Effector memory CD8-positive, alpha-beta T cell (primary cell): ENCODE measurements around the gene PTPN5.
A peak's percentile ranks its signal among the peaks of the same experiment; 100 is the strongest.

Experiments
- ATAC-seq: fragments of 150-1000 bp; cut with Tn5 transposase; replicated peaks from 2 replicates; pipeline ENCODE4 v1.10.0; 2021; ENCODE audit warnings: mild to moderate bottlenecking, moderate library complexity
- DNase-seq, 3 experiments: peaks; one replicate each; pipeline ENCODE4 v3.0.0; 2021
- H3K27ac Mint-ChIP-seq, 2 donors: one replicate each; pipeline ENCODE4 v1.8.0; 2022; ENCODE audit warnings: mild to moderate bottlenecking in 2 of 2, mixed read lengths in 2 of 2, moderate library complexity in 2 of 2
- H3K27me3 Mint-ChIP-seq, 2 donors: one replicate each; pipeline ENCODE4 v1.8.0; 2022; ENCODE audit warnings: mixed read lengths in 2 of 2
- H3K36me3 Mint-ChIP-seq: one replicate; pipeline ENCODE4 v1.8.0; 2022; ENCODE audit warnings: mild to moderate bottlenecking, moderate library complexity, mixed read lengths; ENCODE audit not compliant: insufficient read depth
- H3K4me1 Mint-ChIP-seq, 2 donors: one replicate each; pipeline ENCODE4 v1.8.0; 2022; ENCODE audit warnings: low read depth in 2 of 2, mixed read lengths in 2 of 2
- H3K4me3 Mint-ChIP-seq, 2 donors: one replicate each; pipeline ENCODE4 v1.8.0; 2022; ENCODE audit warnings: mild to moderate bottlenecking in 2 of 2, mixed read lengths in 2 of 2, moderate library complexity in 2 of 2
- H3K9me3 Mint-ChIP-seq, 2 donors: one replicate each; pipeline ENCODE4 v1.8.0; 2022; ENCODE audit warnings: mixed read lengths in 2 of 2

The PTPN5 gene

DNA sequence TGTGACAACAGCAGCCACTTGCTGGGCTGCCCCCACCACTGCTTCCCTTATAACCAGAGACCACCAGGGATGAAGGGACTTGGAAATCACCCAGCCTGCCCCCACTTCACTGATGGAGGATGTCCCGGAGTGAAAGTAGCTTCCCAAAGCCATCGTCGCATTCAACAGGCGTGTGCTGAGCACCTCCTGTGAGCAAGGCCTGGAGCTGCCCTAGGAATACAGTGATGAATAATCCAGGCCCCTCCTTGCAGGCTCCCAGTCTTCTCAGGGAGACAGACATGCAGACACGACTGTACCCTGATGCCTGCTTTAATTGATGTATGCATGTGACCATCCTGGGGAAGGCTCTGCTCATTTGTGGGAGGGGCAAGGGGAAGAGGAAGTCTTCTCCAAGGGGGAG is 22.6 kb downstream of the PTPN5 start:
- ATAC-seq (no peak), DNase-seq (no peak)
- H3K4me3 Mint-ChIP-seq, result no peak overlapping the region
- no peaks in the 10 kb centered on the region for H3K36me3 Mint-ChIP-seq
- H3K27me3 Mint-ChIP-seq, result peaks cover 28 to 55% of the 10 kb centered on the region in 2 donors
- H3K4me1 Mint-ChIP-seq, result peaks cover 3% of the 10 kb centered on the region in 2 donors
- H3K27ac Mint-ChIP-seq, result no peak overlapping the region
- no peaks in the 10 kb centered on the region for H3K9me3 Mint-ChIP-seq

DNA sequence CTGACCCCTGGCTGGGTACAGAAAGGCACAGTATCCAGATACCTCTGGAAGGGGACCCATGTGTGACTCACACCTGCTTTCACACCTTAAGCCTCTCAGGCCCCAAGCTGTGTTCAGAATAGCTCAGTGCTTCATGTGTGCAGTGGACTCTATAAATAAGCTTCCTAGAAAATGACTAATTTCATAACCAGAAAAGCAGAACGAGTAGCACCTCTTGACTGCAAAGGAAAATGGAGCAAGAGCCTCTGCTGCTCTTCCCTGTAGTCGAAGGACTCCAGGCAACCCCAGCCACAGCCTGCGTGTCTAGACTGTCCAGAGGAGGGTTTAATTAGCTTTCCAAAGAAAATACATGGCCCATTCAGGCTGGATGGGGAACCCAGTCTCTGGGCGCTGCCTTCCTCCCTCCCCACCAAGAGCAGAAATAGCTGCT is 23.1 kb downstream of the PTPN5 start:
- no peak overlapping the region for H3K4me3 Mint-ChIP-seq
- H3K36me3 Mint-ChIP-seq, result no peaks in the 10 kb centered on the region
- no peak overlapping the region for H3K27ac Mint-ChIP-seq
- peaks cover 4 to 6% of the 10 kb centered on the region in 2 donors for H3K4me1 Mint-ChIP-seq
- ATAC-seq (no peak), DNase-seq (no peak)
- H3K9me3 Mint-ChIP-seq, result no peaks in the 10 kb centered on the region
- H3K27me3 Mint-ChIP-seq, result peaks cover 28 to 55% of the 10 kb centered on the region in 2 donors

DNA sequence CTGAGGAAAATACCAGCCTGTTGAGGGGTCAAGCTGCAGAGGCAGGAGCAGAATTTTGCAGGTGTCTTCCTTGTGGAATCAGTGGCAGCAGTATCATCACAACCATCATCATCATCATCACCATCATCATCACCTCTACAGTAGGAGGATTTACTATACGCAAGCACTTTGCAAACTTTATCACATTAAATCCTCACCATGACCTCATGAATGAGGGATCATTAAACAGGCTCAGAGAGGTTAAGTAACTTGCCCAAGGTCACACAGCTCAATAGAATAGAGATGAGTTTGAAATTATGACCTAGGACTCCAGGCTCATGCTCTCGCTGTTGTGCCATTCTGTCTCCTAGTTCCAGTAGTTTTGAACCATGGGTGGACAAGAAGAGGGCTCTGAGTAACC is 25.6 kb downstream of the PTPN5 start:
- no peak for ATAC-seq
- H3K36me3 Mint-ChIP-seq, result no peaks in the 10 kb centered on the region

DNA sequence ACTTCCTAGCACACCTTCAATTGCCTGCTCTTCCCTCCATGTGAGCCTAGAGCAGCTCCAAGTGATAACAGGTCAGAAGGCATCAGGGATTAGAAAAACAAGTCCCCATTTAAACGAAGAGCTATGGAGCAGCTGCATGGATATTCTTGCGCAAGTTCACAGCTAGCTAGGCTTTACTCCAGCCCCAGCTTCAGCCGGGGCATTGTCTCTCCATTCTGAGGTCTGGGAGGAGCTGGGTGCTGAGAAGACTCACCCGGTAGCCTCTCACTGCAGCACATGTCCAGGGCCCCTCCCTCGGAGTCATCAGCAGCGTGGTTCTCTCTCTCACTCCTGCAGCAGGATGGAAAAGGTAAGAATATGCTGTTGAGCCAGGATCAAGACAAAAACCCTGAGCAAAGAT is 26.0 kb downstream of the PTPN5 start:
- Mint-ChIP-seq H3K27me3 (peaks cover 12 to 28% of the 10 kb centered on the region in 2 donors), H3K9me3 (no peaks in the 10 kb centered on the region), H3K4me3 (no peak overlapping the region), H3K4me1 (peaks cover 4 to 6% of the 10 kb centered on the region in 2 donors), H3K27ac (no peak overlapping the region), H3K36me3 (no peaks in the 10 kb centered on the region)
- ATAC-seq, result no peak
- no peak for DNase-seq

More for the DNA sequence above, 25.6 kb downstream of the PTPN5 start:
- Mint-ChIP-seq H3K27me3 (peaks cover 15 to 33% of the 10 kb centered on the region in 2 donors), H3K4me1 (peaks cover 4 to 6% of the 10 kb centered on the region in 2 donors), H3K9me3 (no peaks in the 10 kb centered on the region), H3K4me3 (no peak overlapping the region), H3K27ac (no peak overlapping the region)
- DNase-seq, result no peak

DNA sequence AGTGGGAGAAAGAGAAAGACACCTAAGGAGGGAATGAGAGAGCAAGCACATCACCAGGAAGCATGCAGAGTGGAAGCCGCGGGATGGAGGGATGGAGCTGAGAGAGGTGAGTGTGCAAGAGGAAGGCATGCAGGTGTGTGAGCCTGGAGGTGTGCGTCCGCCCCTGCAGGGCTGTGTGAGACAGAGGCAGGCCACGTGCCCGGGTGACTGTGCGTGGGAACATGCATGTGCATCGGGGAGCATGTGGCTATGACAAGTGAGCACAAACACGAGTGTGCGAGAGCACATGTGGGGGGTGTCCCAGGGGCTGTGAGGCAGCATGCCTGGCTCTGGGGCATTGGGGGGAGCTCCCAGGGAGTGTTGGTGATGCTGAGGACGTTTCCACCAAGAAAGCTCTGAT is 29.9 kb downstream of the PTPN5 start:
- Mint-ChIP-seq H3K27ac (peak overlapping the region in 1 of 2 donors; percentile 0), H3K9me3 (no peaks in the 10 kb centered on the region), H3K36me3 (no peaks in the 10 kb centered on the region), H3K4me3 (no peak overlapping the region), H3K27me3 (peaks cover 7 to 11% of the 10 kb centered on the region in 2 donors), H3K4me1 (peaks cover 4 to 6% of the 10 kb centered on the region in 2 donors)
- no peak for ATAC-seq
- DNase-seq, result no peak

DNA sequence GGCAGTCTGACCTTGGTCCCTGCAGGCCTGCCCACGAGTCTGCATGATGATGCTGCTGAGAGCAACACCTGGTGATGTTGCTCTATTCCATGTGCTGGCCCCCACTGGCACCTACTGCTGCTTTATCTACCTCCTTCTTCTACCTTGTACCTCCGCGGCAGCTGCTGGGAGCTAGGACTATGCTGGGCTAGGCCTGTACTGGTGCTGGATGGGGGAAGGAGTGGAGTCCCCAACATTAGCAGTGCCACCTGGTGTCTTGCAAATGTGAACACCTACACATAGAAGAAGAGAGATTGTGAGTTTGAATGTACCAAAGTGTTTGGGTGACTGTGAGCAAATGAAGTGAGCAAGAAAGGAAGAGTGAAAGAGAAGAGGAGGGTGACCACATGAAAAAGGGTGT is 30.5 kb downstream of the PTPN5 start:
- H3K4me3 Mint-ChIP-seq, result no peak overlapping the region
- H3K4me1 Mint-ChIP-seq, result peaks cover 4 to 6% of the 10 kb centered on the region in 2 donors
- H3K36me3 Mint-ChIP-seq, result no peaks in the 10 kb centered on the region
- peaks cover 7 to 11% of the 10 kb centered on the region in 2 donors for H3K27me3 Mint-ChIP-seq
- H3K9me3 Mint-ChIP-seq, result no peaks in the 10 kb centered on the region
- no peak for ATAC-seq
- DNase-seq, result no peak
- peak overlapping the region in 1 of 2 donors; percentile 0 for H3K27ac Mint-ChIP-seq

DNA sequence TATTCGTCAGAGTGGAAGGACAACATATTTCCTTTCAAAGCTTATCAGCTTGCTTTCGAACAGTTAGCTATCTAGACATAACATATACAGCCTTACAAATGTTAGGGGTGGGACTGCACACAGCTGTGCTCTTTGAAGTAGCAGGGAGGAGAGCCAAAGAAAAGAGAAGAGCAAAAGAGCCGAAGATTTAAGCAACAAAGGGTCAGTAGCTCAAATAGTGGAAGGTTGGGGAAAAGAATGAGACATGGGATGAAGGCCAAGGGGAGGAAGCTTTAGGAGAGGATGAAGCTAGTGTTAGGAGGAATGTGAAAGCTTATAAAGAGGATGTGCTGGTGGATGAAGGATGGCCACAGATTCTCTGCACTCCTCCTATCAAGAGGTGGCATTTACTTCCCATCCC is 33.8 kb downstream of the PTPN5 start:
- no peak for ATAC-seq
- H3K4me1 Mint-ChIP-seq, result no peaks in the 10 kb centered on the region
- no peak overlapping the region for H3K4me3 Mint-ChIP-seq
- no peak for DNase-seq
- no peak overlapping the region for H3K27ac Mint-ChIP-seq
- peaks cover 11 to 14% of the 10 kb centered on the region in 2 donors for H3K27me3 Mint-ChIP-seq
- H3K36me3 Mint-ChIP-seq, result no peaks in the 10 kb centered on the region
- no peaks in the 10 kb centered on the region for H3K9me3 Mint-ChIP-seq

DNA sequence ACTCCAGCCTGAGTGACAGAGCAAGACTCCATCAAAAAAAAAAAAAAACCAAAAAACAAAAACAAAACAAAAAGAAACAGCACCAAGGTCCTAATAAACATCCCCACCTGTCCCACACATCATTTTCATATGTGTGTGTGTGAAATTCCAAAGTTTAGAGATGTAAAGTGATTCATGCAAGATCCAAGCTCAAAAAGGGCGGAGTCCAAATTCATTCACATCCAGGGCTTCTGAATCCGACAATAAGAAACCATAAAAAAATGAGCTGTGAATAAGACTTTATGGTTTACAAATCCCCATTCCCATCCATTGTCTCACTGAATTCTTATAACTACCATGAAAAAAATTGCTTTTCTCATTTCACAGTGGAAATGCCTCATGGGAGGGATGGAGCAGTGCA is 34.7 kb downstream of the PTPN5 start:
- Mint-ChIP-seq H3K36me3 (no peaks in the 10 kb centered on the region), H3K27me3 (peaks cover 20 to 21% of the 10 kb centered on the region in 2 donors), H3K9me3 (no peaks in the 10 kb centered on the region), H3K4me3 (no peak overlapping the region), H3K4me1 (no peaks in the 10 kb centered on the region), H3K27ac (no peak overlapping the region)
- no peak for DNase-seq
- no peak for ATAC-seq

DNA sequence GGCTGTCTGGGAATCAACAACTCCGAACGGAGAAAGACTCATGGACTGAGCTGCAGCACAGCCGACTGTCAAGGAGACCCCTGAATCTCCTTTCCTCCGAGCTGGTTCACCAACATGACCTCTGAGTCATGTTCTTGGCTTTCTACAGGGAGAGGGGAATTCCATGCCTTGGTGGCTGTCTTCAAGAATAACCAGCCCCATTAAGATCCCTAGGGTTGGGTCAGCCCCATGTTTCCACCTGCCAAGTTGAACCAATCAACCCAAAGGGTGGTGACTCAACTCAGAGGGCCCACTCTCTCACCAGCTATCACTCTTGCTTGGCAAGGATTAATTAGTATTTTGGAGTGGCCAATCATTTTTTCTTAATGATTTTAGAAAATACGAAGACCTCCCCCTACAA is 37.3 kb downstream of the PTPN5 start:
- Mint-ChIP-seq H3K36me3 (no peaks in the 10 kb centered on the region), H3K27me3 (peaks cover 31 to 44% of the 10 kb centered on the region in 2 donors), H3K4me1 (no peaks in the 10 kb centered on the region), H3K27ac (no peak overlapping the region), H3K4me3 (no peak overlapping the region), H3K9me3 (no peaks in the 10 kb centered on the region)
- DNase-seq (no peak), ATAC-seq (no peak)

DNA sequence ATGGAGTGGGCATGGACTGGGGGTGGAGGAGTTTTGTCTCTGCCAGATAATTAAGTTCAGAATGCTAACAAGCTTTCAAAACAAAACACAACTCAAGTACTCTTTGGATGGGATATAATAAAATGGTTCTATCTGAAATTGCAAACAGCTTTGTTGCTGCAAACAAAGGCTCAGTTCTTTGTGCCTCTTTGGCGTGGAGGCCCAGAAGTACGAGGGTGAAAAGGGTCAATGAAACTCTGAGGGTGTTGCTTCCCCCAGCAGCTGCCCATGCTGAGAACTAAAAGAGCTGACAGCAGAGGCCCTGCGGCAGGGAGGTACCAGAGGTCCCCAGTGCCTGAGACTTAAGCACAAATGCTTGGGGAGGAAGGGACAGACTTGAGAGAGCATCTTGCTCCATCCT is 39.1 kb downstream of the PTPN5 start:
- H3K9me3 Mint-ChIP-seq, result no peaks in the 10 kb centered on the region
- H3K4me1 Mint-ChIP-seq, result no peaks in the 10 kb centered on the region
- DNase-seq (no peak), ATAC-seq (no peak)
- H3K4me3 Mint-ChIP-seq, result no peak overlapping the region
- no peak overlapping the region for H3K27ac Mint-ChIP-seq
- no peaks in the 10 kb centered on the region for H3K36me3 Mint-ChIP-seq
- peaks cover 31 to 51% of the 10 kb centered on the region in 2 donors for H3K27me3 Mint-ChIP-seq

DNA sequence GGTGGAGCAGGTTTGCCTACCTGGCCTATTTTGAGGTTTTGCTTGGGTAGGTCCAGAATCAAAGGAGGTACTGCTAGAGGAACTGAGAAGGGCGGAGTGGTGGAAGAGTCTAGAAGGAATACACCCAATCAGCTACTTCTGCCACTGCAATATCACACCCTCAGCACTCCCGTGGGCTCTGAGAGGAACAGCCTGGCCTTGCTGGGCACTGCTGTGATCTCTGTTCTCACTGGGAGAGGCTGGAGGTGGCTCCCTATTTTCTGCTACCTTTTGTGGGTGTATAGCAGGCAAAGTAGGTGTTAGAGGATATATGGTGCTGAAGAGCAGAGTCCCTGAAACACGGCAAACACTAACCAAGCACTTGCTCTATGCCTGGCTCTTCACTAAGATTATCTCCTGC is 40.7 kb downstream of the PTPN5 start:
- no peak overlapping the region for H3K4me3 Mint-ChIP-seq
- H3K36me3 Mint-ChIP-seq, result no peaks in the 10 kb centered on the region
- H3K27me3 Mint-ChIP-seq, result peaks cover 31 to 51% of the 10 kb centered on the region in 2 donors
- no peak for DNase-seq
- no peaks in the 10 kb centered on the region for H3K4me1 Mint-ChIP-seq
- H3K9me3 Mint-ChIP-seq, result no peaks in the 10 kb centered on the region
- no peak for ATAC-seq
- H3K27ac Mint-ChIP-seq, result no peak overlapping the region

DNA sequence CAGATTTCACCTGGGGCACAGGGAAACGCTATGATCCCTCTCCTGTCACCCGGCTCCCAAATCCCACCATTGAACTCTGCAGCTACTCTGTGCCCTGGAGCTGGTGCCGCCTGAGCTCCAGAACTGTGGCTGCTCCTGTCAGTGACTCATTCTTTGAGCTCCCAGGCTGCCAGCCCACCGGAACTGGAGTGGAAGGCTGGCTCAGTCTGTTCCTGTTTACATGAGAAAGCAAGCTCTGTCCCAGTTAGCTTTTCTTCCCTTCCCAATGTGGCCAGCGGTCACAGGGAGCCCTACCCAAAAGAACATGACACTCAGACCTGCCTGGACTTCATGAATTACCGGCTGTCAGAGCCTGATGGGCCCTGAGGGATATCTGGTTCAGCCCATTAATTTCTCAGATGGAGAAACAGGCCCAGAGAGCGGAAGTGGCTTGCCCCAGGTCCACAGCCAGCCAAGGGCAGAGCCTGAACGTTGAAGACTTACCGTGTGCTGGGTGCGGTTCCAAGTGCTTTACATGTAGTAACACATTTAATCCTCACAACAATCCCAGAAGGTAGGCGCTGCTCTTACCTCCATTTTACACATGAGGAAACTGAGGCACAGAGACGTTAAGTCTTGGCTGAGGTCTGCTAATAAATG is 41.8 kb downstream of the PTPN5 start:
- Mint-ChIP-seq H3K4me3 (no peak overlapping the region), H3K9me3 (no peaks in the 10 kb centered on the region), H3K36me3 (no peaks in the 10 kb centered on the region), H3K27me3 (peaks cover 24 to 43% of the 10 kb centered on the region in 2 donors), H3K4me1 (no peaks in the 10 kb centered on the region), H3K27ac (no peak overlapping the region)
- no peak for DNase-seq
- no peak for ATAC-seq

DNA sequence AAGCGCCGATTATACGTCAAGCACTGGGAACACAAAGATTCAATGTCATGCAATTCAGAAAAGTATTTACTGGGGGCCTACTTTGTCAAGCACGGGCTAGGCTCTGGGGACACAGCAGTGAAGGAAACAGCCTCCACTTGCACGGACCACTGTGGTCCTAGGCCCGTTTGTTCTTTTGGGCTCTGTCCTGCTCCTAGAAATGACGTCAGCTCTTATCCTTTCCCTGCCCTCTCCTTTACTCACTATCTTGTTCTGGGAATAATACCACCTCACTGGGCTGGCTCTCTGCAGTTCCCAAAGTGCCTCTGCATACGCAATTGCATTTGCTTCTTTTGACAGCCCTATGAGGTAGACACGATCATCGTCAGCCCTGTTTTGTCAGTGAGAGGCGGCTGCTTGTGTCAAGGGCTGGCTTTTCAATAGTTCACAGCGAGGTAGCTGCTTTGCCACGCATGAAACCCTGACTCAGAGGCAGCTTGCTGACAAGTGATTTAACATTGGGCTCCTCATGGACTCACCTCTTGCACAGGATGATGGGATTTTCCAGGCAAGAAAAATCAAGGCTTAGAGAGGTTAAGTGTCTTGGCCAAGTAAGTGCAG is 42.7 kb downstream of the PTPN5 start:
- Mint-ChIP-seq H3K27ac (no peak overlapping the region), H3K9me3 (no peaks in the 10 kb centered on the region), H3K4me3 (no peak overlapping the region), H3K36me3 (no peaks in the 10 kb centered on the region), H3K27me3 (peaks cover 21 to 41% of the 10 kb centered on the region in 2 donors), H3K4me1 (no peaks in the 10 kb centered on the region)
- no peak for DNase-seq
- no peak for ATAC-seq

DNA sequence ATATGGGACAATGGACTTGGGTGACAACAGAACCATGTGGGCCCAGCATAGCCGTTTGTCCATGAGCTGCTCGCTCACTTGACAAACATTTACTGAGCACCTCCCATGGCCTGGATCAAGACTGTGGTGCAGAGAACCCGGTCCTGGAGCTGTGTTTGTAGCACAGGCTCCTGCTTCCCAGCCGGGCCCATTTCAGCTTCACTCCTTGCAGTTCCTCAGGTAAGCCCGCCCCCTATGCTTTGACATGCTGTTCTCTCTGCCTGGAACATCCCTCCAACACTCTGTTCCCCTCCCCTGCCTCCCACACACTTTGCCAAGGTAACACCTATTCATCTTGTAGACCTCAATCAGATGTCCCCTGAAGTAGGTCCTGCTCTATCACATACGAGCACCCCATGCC is 46.3 kb downstream of the PTPN5 start:
- DNase-seq (no peak), ATAC-seq (no peak)
- H3K9me3 Mint-ChIP-seq, result no peaks in the 10 kb centered on the region
- no peak overlapping the region for H3K27ac Mint-ChIP-seq
- H3K36me3 Mint-ChIP-seq, result no peaks in the 10 kb centered on the region
- H3K27me3 Mint-ChIP-seq, result peaks cover under 1 to 15% of the 10 kb centered on the region in 2 donors
- no peak overlapping the region for H3K4me3 Mint-ChIP-seq
- H3K4me1 Mint-ChIP-seq, result no peaks in the 10 kb centered on the region
